Adrenal gland (tissue), 12 donors: Measurements from ENCODE around the gene GUCA2A. TPM values are rescaled to one million over a fixed set of nuclear protein-coding genes. Genes with fewer than 3 reads are reported as not detected.

Source experiments
- DNase-seq, 7 donors: peaks; one replicate each; pipeline ENCODE4 v3.0.0-alpha.2; 2019 to 2020
- H3K27ac ChIP-seq, 5 donors: fragments of 200-600 bp; sonication (generic) in 4 of 5; 1 replicate in 3 of 5; 2 replicates in 2 of 5; pipeline versions ENCODE4 v1.5.1 to v1.8.0; 2016 to 2020; ENCODE audit warnings: mild to moderate bottlenecking in 1 of 5
- H3K27me3 ChIP-seq: fragments of 200-600 bp; 2 replicates; pipeline ENCODE4 v1.8.0; 2021
- H3K36me3 ChIP-seq, 2 donors: fragments of 200-600 bp; replicated peaks in 1 of 2; 1 replicate in 1 of 2; 2 replicates in 1 of 2; pipeline versions ENCODE4 v1.5.1 to v1.8.0; 2018 to 2022
- H3K4me1 ChIP-seq, 2 donors: fragments of 200-600 bp; replicated peaks in 1 of 2; 1 replicate in 1 of 2; 2 replicates in 1 of 2; pipeline versions ENCODE4 v1.5.1 to v1.8.0; 2018 to 2021
- H3K4me3 ChIP-seq, 4 donors: fragments of 200-600 bp; sonication (generic) in 3 of 4; one replicate each; pipeline ENCODE4 v1.5.1; 2016 to 2018
- H3K9me3 ChIP-seq, 3 donors: fragments of 200-600 bp; sonication (generic) in 1 of 3; replicated peaks in 1 of 3; 1 replicate in 2 of 3; 2 replicates in 1 of 3; pipeline versions ENCODE4 v1.5.1 to v1.8.0; 2016 to 2021
- CTCF ChIP-seq, 6 experiments: fragments of 450-650 bp in 4 of 6; fragments of 200-600 bp in 2 of 6; sonication (generic) in 1 of 6; IDR thresholded peaks; 1 replicate in 5 of 6; 2 replicates in 1 of 6; pipeline versions ENCODE4 v1.5.1 to v1.8.0; 2016 to 2021; ENCODE audit warnings: antibody characterized with exemption in 6 of 6, mild to moderate bottlenecking in 2 of 6, moderate library complexity in 1 of 6
- POLR2A ChIP-seq, 2 donors: fragments of 450-650 bp; IDR thresholded peaks; one replicate each; pipeline ENCODE4 v1.6.1; 2017; ENCODE audit warnings: antibody characterized with exemption in 2 of 2, mild to moderate bottlenecking in 2 of 2, moderate library complexity in 1 of 2
- WGBS, 4 donors: extraction: QIAGEN DNeasy Blood & Tissue Kit in 2 of 4; methylation state at CpG; one replicate each; pipeline versions ENCODE4 v1.1.5 to v1.1.7; 2013 to 2017; 5-methylcytosine and 5-hydroxymethylcytosine counted together
- intact Hi-C, 2 donors: fragments of 100-400 bp; cut with DNase I; formaldehyde crosslinking; loops; one replicate each; pipeline versions ENCODE4 v1.14.1 to v1.15.0; 2022 to 2023
- polyA plus RNA-seq, 3 donors: library from polyadenylated mRNA; stranded (reverse); fragments of 200-250 nt in 2 of 3; fragments of 350-450 nt in 1 of 3; fragmentation: Illumina TruSeq in 1 of 3; extraction: RNeasy Lipid Tissue Mini Kit (QIAGEN cat#74804) in 1 of 3; gene quantifications; one replicate each; pipeline ENCODE4 v1.2.3, GENCODE V29; 2013 to 2014
- total RNA-seq, 9 donors: library from RNA; depleted of rRNA in 4 of 9; stranded (reverse); fragments of >200 nt in 4 of 9; fragments of 120-200 nt in 1 of 9; fragmentation: NEBNext Ultra II Directional in 1 of 9; extraction: Animal tissue kit (Norgen Biotek cat#: 25700) in 1 of 9; gene quantifications; one replicate each; pipeline versions ENCODE4 v1.1.0 to v1.2.4, GENCODE V29; 2013 to 2023
- donor health status: healthy with polysubstance abuse.
- donor health status: Bipolar disorder and iron deficiency.
- donor health status: DM: yes; HTN: yes; CAD: no.
- donor health status: DM: no; HTN: no; CAD: no.
- donor health status: DM: no; HTN: no; CAD: no.
- donor health status: DM: yes; HTN: yes; CAD: no.

Gene GUCA2A
- total and polyA plus RNA-seq, 12 donors, result 0.61 TPM; not detected in 11

- H3K27ac ChIP-seq, result no peak overlapping the region
- no peak overlapping the region for H3K4me3 ChIP-seq
- WGBS, 4 donors, result 56 to 91% (median 84%) methylated on average over 1 of the region's 1 CpG
- H3K4me1 ChIP-seq, result no peaks in the 10 kb centered on the region
- intact Hi-C loops, result no loop called here
- TF ChIP-seq POLR2A (IDR thresholded peaks at IDR 0.05) (no peak), CTCF (IDR thresholded peaks at IDR 0.05) (no peak)
- H3K36me3 ChIP-seq, result no peaks in the 10 kb centered on the region
- no peak for DNase-seq
- H3K9me3 ChIP-seq, result peaks cover 0 to 2% (median 0%) of the 10 kb centered on the region in 3 donors
- no peaks in the 10 kb centered on the region for H3K27me3 ChIP-seq
These were observed 39.0 kb downstream of the GUCA2A start for GRCh38 chr1:42125552-42125951.

DNA sequence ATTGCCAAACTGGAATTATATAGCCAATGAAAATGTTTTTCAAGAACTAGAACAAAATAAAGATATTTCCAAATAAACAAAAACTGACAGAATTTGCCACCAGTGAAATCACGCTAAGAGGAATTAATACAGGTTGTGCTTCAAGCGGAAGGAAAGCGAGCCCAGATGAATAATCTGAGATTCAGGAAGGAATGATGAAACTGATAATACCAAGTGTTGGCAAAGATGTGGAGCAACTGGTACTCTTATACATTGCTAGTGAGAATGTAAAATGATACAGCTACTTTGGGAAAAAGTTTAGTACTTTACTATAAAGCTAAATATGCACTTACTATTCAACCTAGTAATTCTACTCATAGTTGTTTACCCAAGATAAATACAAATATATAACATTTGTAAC lies 42.1 kb downstream of the GUCA2A start:
- H3K9me3 ChIP-seq, result peaks cover 0 to 2% (median 0%) of the 10 kb centered on the region in 3 donors
- no peak overlapping the region for H3K4me3 ChIP-seq
- intact Hi-C loops, result no loop called here
- 91 to 98% (median 95%) methylated on average over 3 of the region's 3 CpGs for WGBS, 4 donors
- H3K27me3 ChIP-seq, result no peaks in the 10 kb centered on the region
- no peaks in the 10 kb centered on the region for H3K36me3 ChIP-seq
- DNase-seq, result no peak
- TF ChIP-seq CTCF (IDR thresholded peaks at IDR 0.05), result no peak
- no peak for TF ChIP-seq POLR2A (IDR thresholded peaks at IDR 0.05)
- H3K27ac ChIP-seq, result no peak overlapping the region
- H3K4me1 ChIP-seq, result no peaks in the 10 kb centered on the region

GRCh38 chr1:42118125-42118524 lies 46.4 kb downstream of the GUCA2A start:
- TF ChIP-seq POLR2A (IDR thresholded peaks at IDR 0.05), result no peak
- TF ChIP-seq CTCF (IDR thresholded peaks at IDR 0.05), result no peak
- Histone ChIP-seq H3K27ac (no peak overlapping the region), H3K27me3 (no peaks in the 10 kb centered on the region), H3K4me1 (no peaks in the 10 kb centered on the region), H3K36me3 (no peaks in the 10 kb centered on the region), H3K4me3 (no peak overlapping the region), H3K9me3 (peaks cover 0 to 2% (median 0%) of the 10 kb centered on the region in 3 donors)
- intact Hi-C loops, result no loop called here
- no peak for DNase-seq
- 71 to 91% (median 82%) methylated on average over 1 of the region's 1 CpG for WGBS, 4 donors

- H3K9me3 ChIP-seq, result no peaks in the 10 kb centered on the region
- DNase-seq, result no peak
- TF ChIP-seq POLR2A (IDR thresholded peaks at IDR 0.05) (no peak), CTCF (IDR thresholded peaks at IDR 0.05) (no peak)
- H3K4me3 ChIP-seq, result no peak overlapping the region
- no peaks in the 10 kb centered on the region for H3K36me3 ChIP-seq
- H3K27me3 ChIP-seq, result no peaks in the 10 kb centered on the region
- H3K4me1 ChIP-seq, result no peaks in the 10 kb centered on the region
- 76 to 89% (median 85%) methylated on average over 5 of the region's 5 CpGs for WGBS, 4 donors
- H3K27ac ChIP-seq, result no peak overlapping the region
- intact Hi-C loops, result no loop called here
These were observed 47.3 kb downstream of the GUCA2A start for GRCh38 chr1:42117214-42117613.
